GM18858 (cell line): ENCODE results near the gene SLC16A4.
A peak's percentile ranks its signal among the peaks of the same experiment; 100 is the strongest.

Experiments used
- ATAC-seq: cut with Tn5 transposase; IDR thresholded peaks from one replicate; pipeline ENCODE4 v1.9.1; 2021; ENCODE audit not compliant: unreplicated experiment

SLC16A4 gene

DNA sequence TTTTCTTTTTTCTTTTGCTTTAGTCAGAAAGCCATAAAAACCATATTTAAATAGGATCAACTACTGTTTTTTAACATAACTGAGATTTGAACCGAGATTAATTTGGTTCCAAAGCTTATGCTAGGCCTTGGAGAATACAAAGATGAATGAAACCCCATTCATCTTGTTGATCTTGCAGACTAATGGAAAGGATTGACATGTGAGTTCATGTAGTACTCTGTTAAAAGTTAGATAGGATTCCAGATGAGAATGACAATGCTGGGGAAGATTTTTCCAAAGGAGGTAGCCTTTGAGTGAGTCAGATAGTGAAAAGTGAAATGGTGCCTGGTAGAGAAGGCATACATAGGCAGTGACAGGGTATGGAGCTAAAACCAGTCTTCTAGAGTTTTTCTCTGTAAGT, 29.0 kb downstream of the SLC16A4 start:
- no peak for ATAC-seq

DNA sequence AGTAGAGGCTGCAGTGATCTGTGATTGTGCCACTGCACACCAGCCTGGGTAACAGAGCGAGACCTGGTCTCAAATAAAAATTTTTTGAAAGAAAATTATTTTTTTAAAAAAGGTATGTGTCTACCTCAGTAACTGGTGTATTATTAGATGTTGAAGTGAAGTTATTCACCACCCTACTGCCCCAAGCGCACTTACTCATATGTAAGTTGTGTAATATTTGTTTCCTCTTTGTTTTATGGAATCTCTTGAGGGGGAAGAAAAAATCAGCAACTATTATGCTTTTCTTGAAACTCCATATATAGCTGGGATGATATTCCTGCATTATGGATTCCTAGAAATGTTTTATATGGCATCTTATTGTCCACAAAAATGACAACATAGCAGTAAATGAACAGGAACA, 30.4 kb downstream of the SLC16A4 start:
- no peak for ATAC-seq

DNA sequence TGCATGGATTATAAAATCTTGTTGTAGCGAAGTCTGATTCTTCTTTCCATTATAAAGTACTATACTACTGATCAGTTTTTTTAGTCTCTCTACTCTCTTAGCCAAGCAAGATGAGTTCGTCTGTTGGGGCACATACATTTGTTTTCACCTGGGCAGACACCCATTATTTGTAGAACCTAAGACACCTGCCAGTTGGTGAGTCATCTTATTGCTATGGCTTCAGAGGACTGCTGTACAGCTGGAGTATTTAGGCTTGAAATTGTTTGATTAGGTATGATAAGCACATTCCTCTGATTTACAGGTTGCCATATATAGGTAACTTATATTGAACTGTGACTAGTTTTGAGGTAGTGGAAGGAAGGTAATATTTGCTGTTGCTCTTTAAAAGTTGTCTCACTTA, 34.4 kb downstream of the SLC16A4 start:
- no peak for ATAC-seq

DNA sequence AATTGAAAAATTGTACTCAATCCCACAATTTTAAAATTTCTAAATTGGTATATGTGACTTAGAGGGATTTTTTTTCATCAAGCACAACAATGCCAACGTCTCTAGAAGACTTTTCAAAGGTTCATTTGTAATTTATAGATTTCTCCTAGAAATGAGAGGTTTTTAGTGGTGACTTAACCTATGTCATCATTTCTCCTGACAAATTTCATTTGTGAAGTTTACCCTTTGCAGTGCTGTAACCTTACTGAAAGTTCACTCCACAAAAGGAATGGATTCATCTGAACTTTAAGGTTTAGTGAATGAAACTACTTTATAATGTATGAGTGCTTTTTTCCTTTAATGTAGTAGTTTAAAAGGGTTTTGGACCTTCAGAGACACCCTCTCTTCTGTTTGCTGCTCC, 35.5 kb downstream of the SLC16A4 start:
- ATAC-seq: no peak

DNA sequence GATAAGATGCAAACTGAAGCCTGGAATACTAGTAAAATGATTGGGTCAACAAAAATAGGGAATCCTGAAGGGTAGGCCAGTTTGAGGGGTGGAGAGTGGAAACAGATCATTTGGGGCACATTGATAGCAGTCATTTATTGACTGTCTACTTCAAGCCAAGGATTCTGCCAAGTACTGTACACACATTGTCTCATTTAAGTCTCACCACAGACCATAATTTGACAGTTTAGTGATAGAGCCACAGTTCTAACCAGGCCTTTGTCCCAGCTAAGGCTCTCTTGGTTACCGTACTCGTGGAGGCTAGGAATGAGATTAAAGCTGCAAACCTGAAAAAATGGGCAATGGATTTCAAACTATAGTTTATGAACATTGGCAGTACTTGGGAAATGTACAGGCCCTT, 40.5 kb downstream of the SLC16A4 start:
- ATAC-seq: no peak

DNA sequence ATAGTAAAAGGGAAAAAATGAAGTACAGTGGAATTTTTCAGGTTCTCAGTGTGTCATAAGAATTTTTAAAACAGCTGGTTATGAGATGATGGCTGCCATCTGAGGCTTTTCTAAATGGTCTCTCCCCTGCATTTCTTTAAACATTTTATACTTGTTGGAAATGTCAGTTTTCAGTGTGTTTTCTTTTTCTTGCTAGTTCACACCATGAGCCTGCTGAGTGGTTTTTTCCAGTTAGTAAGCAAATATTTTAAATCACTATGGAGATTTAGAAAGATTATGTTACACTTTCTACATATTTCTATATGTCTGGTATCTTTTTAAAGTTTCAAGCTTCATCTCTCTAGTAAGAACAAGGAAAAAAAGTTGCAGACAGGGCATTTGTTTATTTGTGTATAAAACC, 42.1 kb downstream of the SLC16A4 start:
- ATAC-seq: no peak

DNA sequence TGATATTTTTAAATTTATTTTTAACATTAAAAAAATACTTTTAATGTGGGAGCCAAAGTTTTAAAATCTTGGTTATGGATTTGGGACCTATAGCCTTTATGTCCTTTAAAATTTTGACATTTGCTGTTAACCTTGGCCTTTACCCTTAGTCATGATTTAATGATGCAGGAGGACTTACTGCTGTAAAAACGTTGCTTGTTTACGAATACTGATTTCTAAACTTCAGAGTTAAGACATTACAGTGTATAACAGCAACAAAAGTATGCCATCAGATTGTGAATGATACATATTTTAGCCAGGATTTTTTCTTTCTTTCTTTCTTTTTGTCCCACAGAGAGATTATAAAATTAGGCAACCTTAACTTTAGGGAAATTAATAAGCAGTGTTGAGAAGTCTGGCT, 42.8 kb downstream of the SLC16A4 start:
- no peak for ATAC-seq

DNA sequence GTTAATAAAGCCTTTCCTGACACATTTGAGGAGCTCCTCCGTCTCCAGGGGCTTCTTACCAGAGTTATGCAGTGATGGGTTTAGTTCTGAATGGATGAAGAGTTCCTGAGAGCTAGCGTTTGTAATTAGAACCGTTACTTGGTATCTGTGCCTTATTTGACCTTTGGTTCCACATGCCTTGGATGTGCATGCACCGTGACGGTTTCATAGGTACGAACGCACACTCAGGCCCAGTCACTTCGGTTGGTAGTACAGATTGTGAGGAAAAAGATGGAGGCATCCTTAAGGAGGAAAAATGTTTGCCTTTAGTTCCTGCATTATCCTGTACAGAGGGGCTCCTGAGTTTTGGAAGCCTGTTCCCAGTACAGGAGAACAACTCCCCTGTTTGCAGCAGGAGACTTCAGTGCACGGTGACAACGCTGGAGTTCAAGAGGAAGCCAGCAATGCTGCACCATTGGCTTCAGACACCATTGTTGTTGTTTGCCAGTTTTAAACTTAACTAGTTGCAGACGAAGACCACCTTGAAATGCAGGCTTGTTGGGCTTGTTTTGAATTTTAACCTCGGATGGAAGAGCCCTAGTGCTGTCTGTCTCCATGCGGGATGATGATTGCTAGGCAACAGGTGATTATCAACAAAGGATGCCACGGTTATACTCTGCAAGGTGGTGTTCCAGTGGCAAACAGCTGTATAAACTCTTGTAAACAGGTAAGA, 43.5 kb downstream of the SLC16A4 start:
- no peak for ATAC-seq

DNA sequence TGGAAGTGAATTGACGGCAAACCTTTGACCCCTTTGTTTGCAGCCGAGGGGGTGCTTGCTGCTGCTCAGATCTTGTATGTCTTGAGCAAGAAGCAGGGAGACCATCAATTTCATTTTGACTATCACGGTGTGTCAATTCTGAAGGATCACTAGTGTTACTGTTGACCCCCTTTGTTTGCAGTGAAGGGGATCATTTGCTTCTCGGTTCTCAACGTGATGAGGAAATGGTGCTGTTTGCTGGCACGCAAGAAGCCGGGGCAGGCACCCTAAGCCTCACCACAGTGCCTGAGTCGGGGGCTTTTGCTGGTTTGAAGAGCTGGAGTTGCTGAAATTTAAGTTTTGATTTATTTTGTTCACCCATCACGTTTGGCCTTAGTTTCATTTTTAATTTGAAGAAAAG, 44.1 kb downstream of the SLC16A4 start:
- ATAC-seq: no peak

DNA sequence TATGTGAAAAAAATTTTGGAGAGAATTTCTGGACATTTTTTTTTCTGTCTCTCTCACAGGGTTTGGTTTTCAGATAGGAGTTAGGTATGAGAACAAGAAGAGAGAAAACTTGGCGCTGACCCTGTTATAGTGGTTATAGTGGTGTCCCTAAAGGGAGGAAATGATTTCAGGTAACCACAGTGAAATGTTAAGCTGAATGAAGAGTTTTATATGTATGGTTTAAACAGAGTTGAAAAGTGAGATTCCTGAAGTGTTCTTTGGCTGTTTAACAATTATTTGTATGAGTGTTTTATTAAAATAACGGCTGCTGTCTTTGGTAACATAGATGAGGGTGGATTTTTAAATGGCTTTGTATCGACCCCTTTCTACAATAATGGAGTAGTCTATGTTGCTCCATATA, 45.3 kb downstream of the SLC16A4 start:
- ATAC-seq: no peak

DNA sequence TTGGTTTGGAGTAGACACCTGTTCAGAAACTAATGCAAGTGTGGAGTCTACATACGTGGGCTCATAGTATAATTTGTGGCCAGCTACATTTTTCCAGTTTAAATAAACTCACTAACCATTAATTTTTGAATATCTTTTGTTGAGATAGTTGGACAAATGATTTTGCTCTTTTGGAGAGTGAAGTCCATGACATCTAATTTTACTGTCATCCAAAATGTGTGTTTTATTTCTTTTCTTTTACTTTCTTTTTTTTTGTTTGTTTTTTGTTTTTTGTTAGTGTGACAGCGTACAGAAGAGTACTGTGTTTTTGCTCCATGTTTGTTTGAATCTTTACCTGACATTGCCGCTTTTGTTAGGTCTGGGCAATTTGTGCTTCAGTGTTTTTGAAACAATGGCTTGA, 46.7 kb downstream of the SLC16A4 start:
- no peak for ATAC-seq

DNA sequence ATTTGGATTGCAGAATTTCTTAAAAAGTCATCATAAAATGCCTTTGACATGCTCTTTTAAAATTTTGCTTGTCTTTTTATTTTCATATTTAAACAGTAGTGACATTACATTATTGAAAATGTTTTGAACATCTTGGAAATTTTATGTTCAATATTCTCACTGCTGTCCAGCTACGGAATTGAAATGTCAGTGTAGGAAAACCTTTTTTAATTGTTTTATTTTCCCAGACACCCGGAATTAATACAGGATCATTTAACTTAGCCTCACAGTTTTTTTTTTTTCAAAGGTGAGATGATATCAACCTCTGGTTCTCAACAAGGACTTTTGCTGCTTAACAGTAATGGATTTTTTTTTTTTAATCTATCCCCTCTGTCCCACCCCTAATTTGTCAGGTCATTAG, 47.6 kb downstream of the SLC16A4 start:
- no peak for ATAC-seq

DNA sequence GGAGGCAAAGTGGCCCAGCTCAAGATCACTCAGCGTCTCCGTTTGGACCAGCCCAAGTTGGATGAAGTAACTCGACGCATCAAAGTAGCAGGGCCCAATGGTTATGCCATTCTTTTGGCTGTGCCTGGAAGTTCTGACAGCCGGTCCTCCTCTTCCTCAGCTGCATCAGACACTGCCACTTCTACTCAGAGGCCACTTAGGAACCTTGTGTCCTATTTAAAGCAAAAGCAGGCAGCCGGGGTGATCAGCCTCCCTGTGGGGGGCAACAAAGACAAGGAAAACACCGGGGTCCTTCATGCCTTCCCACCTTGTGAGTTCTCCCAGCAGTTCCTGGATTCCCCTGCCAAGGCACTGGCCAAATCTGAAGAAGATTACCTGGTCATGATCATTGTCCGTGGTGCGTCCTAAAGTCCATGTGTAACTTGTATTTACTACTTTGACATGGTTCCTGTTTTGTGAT, 48.9 kb downstream of the SLC16A4 start:
- no peak for ATAC-seq

DNA sequence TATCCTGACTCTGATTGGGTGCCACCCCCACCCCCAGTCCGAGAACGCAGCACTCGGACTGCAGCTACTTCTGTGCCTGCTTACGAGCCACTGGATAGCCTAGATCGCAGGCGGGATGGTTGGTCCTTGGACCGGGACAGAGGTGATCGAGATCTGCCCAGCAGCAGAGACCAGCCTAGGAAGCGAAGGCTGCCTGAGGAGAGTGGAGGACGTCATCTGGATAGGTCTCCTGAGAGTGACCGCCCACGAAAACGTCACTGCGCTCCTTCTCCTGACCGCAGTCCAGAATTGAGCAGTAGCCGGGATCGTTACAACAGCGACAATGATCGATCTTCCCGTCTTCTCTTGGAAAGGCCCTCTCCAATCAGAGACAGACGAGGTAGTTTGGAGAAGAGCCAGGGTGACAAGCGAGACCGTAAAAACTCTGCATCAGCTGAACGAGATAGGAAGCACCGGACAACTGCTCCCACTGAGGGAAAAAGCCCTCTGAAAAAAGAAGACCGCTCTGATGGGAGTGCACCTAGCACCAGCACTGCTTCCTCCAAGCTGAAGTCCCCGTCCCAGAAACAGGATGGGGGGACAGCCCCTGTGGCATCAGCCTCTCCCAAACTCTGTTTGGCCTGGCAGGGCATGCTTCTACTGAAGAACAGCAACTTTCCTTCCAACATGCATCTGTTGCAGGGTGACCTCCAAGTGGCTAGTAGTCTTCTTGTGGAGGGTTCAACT, 49.5 kb downstream of the SLC16A4 start:
- no peak for ATAC-seq

DNA sequence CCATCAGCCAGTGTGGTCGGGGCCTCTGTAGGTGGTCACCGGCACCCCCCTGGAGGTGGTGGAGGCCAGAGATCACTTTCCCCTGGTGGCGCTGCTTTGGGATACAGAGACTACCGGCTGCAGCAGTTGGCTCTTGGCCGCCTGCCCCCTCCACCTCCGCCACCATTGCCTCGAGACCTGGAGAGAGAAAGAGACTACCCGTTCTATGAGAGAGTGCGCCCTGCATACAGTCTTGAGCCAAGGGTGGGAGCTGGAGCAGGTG, 50.7 kb downstream of the SLC16A4 start:
- ATAC-seq: no peak

DNA sequence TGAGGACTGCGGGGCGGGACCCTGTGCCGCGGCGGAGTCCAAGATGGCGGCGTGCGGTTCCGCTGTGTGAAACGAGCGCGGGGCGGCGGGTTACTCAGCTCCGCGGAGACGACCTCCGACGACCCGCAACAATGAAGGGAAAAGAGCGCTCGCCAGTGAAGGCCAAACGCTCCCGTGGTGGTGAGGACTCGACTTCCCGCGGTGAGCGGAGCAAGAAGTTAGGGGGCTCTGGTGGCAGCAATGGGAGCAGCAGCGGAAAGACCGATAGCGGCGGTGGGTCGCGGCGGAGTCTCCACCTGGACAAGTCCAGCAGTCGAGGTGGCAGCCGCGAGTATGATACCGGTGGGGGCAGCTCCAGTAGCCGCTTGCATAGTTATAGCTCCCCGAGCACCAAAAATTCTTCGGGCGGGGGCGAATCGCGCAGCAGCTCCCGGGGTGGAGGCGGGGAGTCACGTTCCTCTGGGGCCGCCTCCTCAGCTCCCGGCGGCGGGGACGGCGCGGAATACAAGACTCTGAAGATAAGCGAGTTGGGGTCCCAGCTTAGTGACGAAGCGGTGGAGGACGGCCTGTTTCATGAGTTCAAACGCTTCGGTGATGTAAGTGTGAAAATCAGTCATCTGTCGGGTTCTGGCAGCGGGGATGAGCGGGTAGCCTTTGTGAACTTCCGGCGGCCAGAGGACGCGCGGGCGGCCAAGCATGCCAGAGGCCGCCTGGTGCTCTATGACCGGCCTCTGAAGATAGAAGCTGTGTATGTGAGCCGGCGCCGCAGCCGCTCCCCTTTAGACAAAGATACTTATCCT, 51.2 kb downstream of the SLC16A4 start:
- ATAC-seq: no peak

DNA sequence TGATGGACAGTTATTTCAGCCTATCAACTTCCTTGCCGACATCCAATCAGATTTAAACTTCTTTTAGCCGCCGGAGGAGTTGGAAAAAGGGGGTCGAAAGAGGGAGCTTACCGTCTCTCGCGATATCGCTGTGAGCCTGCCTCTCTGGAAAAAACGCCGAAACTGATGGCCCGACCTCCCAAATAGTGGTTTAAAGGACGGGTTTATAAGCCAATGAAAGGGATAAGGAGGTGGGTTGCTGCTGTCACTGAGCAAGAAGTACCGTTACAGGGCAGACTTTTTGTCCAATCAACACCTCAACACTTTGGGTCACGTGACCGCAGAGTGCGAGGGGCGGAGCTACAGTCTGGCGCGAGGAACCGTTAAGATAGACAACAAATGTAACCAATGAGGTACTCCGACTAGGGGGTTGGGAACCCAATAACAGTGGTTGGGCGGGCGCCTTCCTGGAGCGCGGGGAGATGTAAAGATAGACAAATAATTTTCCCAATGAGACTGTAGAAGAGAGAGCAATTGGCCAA, 51.9 kb downstream of the SLC16A4 start, which contains the start of gene RBM15:
Gene RBM15 (plus strand): TSS at position 492 of the 521 bp plus-strand sequence. CDS start 29 bp downstream, at position 521.
- peak; percentile 67 for ATAC-seq

DNA sequence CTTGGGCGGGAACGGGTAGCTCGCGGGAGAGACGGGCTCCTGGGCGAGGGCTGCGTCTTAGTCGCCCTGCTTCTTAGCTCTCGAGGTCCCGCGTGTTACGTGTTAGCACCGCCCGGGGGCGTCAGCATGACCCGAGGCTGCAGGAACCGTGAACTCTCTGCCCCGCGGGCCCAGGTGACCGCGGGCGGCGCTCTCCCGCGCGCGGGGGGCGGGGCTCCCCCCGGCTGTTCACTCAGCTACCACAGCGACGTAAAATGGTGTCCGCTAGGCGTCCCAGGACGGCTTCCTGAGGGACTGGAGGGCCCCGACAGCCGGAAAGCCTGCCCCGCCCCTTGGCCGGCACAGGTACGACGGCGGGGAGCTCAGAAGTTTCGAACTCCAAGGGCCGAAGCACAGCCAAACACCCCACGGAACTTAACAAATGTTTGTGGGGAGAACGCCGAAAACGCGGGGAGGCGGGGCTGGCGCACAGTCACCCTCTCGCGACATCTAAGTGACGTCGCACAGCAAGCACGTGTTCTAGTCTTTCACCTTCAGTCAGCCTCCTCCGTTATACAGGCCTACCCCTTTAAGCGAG, 52.4 kb downstream of the SLC16A4 start:
- peak; percentile 53 for ATAC-seq

DNA sequence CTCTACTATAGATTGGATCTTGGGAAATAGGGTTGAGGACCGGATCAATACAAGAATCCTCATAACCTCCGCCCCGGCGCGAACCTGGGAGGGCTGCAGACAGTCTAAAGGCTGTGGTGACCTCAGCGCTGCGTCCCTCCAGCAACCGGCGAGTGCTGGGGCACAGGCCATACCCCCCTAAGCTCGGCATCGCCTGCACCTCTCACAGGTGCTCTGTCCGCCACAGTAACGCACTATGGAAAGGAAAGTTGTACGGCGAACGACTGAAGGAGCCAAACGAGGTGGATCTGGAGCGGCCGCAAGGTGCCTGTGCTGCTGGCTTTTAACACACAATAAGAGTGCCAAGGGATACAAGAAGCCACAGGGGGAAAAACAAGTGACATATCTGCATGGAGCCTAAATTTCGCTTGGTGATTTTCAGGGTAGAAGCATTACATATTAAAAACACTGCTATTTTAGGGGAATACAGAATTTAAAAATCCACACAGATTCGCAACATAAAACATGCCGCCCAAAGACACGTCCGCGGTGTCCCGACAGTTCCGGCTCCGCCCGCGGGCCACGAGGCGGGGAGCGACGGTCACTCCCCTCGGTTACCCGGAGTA, 53.0 kb downstream of the SLC16A4 start:
- ATAC-seq: no peak

DNA sequence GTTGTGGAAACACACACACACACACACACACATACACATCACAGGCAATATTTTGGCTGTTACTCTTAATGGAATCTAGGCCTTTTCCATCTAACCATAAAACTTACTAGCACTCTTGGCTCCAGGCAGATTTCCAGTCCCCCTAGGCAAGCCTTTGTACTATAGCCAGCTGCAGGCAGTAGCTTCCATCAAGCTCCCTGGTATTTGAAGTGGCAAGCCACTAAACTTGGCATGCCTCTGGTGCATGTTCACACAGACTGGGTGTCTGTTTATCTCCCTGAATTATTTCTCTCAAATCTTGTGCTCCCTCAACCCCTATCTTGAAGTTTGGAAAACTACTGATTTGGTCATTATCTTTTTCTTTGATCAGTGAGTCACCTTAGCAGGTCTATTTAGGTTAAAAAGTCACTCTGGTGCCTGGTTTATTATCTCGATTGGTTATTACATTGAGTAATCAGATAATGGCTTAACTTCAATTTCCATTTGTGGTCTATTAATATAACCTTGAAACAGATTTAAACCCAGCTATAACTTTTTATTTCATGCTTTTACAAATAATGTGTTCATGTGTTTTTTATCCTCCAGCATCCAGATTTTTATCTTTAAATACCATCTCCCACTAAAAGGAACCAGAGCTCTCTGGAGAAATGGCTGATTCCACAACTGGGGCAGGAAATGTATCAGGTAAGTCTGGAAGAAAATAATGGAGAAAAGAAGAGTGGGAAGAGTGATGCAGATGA, 54.4 kb downstream of the SLC16A4 start:
- no peak for ATAC-seq
